Panc1 (cell line): Measurements from ENCODE around the gene FZR1.

Source experiments
- CTCF ChIP-seq: fragments of 450-650 bp; IDR thresholded peaks from 2 replicates; pipeline ENCODE4 v1.5.1; 2017; ENCODE audit warnings: mild to moderate bottlenecking
- REST ChIP-seq, 2 experiments: IDR thresholded peaks; 2 replicates each; pipeline ENCODE4 v1.6.1; 2011 to 2012; ENCODE audit warnings: low read depth in 2 of 2, control low read depth in 1 of 2, low read length in 1 of 2, mild to moderate bottlenecking in 1 of 2, moderate library complexity in 1 of 2; ENCODE audit not compliant: insufficient read depth in 1 of 2

GRCh38 chr19:3512562-3513228, 6.6 kb downstream of the FZR1 start:
- TF ChIP-seq CTCF (no peak), REST (IDR thresholded peaks at IDR 0.05; ENCODE audit: insufficient read depth in 1 of 2, low read depth in 2 of 2, low read length in 1 of 2) (no peak)
